Measurements from ENCODE around the gene TMEM158. TPM values are rescaled to one million over a fixed set of nuclear protein-coding genes. Genes with fewer than 3 reads are reported as not detected.

Gene TMEM158
- total and polyA plus RNA-seq, 4 donors, result 0.07 to 3.7 (median 0.08) TPM; not detected in 1

DNA sequence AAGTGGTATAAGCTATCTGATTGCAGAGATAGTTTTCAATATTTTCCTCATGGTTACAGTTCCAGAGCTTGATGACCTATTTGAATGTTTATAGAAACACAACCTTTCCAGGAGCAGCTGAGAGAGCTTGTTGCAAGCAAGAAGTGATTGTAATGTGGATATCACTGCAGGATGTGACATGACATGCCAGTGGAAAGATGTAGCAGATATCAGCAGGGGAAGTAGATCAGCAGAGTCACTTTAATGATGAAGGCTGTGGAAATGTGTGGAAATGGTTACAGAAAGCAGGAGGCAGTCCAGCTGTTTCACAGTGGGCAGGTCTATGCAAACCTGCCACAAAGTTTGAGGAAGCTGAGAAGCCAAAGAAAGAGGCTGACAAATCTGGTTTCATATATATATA is 21.0 kb downstream of the TMEM158 start:
- Histone ChIP-seq H3K27me3 (ENCODE audit: control insufficient read depth in 4 of 4, insufficient read depth in 4 of 4, low read length in 3 of 4) (no peaks in the 10 kb centered on the region), H3K4me1 (ENCODE audit: control insufficient read depth in 4 of 4, insufficient read depth in 4 of 4, low read length in 3 of 4) (no peaks in the 10 kb centered on the region), H3K36me3 (ENCODE audit: control insufficient read depth in 4 of 4, insufficient read depth in 3 of 4, low read depth in 1 of 4, low read length in 3 of 4) (no peaks in the 10 kb centered on the region), H3K4me3 (ENCODE audit: low read depth in 1 of 3, low read length in 3 of 3) (no peak overlapping the region), H3K9me3 (ENCODE audit: control insufficient read depth in 4 of 4, low read length in 3 of 4) (peaks cover 0 to 2% (median 0%) of the 10 kb centered on the region in 4 donors), H3K9ac (ENCODE audit: low read depth in 1 of 2, low read length in 2 of 2) (no peak overlapping the region), H3K27ac (ENCODE audit: low read depth in 1 of 2, low read length in 2 of 2) (no peak overlapping the region)
- TF ChIP-seq FOXA2 (IDR thresholded peaks at IDR 0.05), result no peak
- TF ChIP-seq HNF4G (IDR thresholded peaks at IDR 0.05), result no peak
- no peak for TF ChIP-seq ZBTB33 (IDR thresholded peaks at IDR 0.05)
- TF ChIP-seq YY1 (IDR thresholded peaks at IDR 0.05), result no peak
- no peak for TF ChIP-seq NR2F2 (IDR thresholded peaks at IDR 0.05)
- TF ChIP-seq JUND (IDR thresholded peaks at IDR 0.05), result no peak
- no peak for TF ChIP-seq SP1 (IDR thresholded peaks at IDR 0.05)
- TF ChIP-seq FOXA1 (IDR thresholded peaks at IDR 0.05), result no peak
- TF ChIP-seq CTCF (IDR thresholded peaks at IDR 0.05; ENCODE audit: low read depth, low read length, missing input control), result no peak
- no peak for TF ChIP-seq TAF1 (conservative IDR thresholded peaks at IDR 0.05)
- TF ChIP-seq GABPA (IDR thresholded peaks at IDR 0.05 in 1 of 2, conservative IDR thresholded peaks at IDR 0.05 in 1 of 2), result no peak
- TF ChIP-seq, protein P1, sequence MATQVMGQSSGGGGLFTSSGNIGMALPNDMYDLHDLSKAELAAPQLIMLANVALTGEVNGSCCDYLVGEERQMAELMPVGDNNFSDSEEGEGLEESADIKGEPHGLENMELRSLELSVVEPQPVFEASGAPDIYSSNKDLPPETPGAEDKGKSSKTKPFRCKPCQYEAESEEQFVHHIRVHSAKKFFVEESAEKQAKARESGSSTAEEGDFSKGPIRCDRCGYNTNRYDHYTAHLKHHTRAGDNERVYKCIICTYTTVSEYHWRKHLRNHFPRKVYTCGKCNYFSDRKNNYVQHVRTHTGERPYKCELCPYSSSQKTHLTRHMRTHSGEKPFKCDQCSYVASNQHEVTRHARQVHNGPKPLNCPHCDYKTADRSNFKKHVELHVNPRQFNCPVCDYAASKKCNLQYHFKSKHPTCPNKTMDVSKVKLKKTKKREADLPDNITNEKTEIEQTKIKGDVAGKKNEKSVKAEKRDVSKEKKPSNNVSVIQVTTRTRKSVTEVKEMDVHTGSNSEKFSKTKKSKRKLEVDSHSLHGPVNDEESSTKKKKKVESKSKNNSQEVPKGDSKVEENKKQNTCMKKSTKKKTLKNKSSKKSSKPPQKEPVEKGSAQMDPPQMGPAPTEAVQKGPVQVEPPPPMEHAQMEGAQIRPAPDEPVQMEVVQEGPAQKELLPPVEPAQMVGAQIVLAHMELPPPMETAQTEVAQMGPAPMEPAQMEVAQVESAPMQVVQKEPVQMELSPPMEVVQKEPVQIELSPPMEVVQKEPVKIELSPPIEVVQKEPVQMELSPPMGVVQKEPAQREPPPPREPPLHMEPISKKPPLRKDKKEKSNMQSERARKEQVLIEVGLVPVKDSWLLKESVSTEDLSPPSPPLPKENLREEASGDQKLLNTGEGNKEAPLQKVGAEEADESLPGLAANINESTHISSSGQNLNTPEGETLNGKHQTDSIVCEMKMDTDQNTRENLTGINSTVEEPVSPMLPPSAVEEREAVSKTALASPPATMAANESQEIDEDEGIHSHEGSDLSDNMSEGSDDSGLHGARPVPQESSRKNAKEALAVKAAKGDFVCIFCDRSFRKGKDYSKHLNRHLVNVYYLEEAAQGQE (IDR thresholded peaks at IDR 0.05), result no peak
- TF ChIP-seq ATF3 (IDR thresholded peaks at IDR 0.05), result no peak
- no peak for TF ChIP-seq RXRA (IDR thresholded peaks at IDR 0.05)
- TF ChIP-seq EGR1 (IDR thresholded peaks at IDR 0.05; ENCODE audit: low read depth in 2 of 2), result no peak
- TF ChIP-seq HNF4A (conservative IDR thresholded peaks at IDR 0.05), result no peak
- TF ChIP-seq RAD21 (IDR thresholded peaks at IDR 0.05), result no peak
- no peak for TF ChIP-seq MAX (IDR thresholded peaks at IDR 0.05)
- DNase-seq (ENCODE audit: low spot score), result no peak
